Endothelial cell of umbilical vein (primary cell): Measurements from ENCODE around the gene CFAP65. TPM values are rescaled to one million over a fixed set of nuclear protein-coding genes. Genes with fewer than 3 reads are reported as not detected.

Source experiments
- BruUV-seq: library from RNA; stranded (reverse); fragments of 400-500 nt; replicated peaks from 2 replicates; lab custom pipeline; 2021; lab: Mats Ljungman, UMichigan
- CTCF ChIA-PET: fragments of 300-600, 350-600 bp; sonication (Branson Sonifier 250); formaldehyde crosslinking; loops from one replicate; lab custom pipeline; 2021; ENCODE audit warnings: antibody characterized with exemption, inconsistent platforms; lab: Charles Lee
- POLR2A ChIA-PET: fragments of 300-600, 350-600 bp; sonication (Branson Sonifier 250); formaldehyde crosslinking; loops from one replicate; lab custom pipeline; 2021; ENCODE audit warnings: antibody characterized with exemption, inconsistent platforms; lab: Charles Lee
- DNase-seq: peaks from one replicate; pipeline ENCODE4 v3.0.0-alpha.2; 2011; ENCODE audit warnings: low read depth, low spot score
- FAIRE-seq: peaks from 2 replicates; lab custom pipeline; 2011; peaks lifted over from hg19 to GRCh38; lab: Jason Lieb, UNC
- H2AFZ ChIP-seq: 2 replicates; pipeline ENCODE4 v1.6.0; 2012; ENCODE audit warnings: low read depth, low read length, control low read depth, inconsistent platforms
- H3K27ac ChIP-seq: 2 replicates; pipeline ENCODE4 v1.5.1; 2011; ENCODE audit warnings: low read depth, mild to moderate bottlenecking, control low read depth, low read length, moderate library complexity; ENCODE audit not compliant: insufficient read depth
- H3K27me3 ChIP-seq, 2 experiments: 2 replicates each; pipeline versions ENCODE4 v1.6.0 to v1.6.1; 2011; ENCODE audit warnings: low read length in 2 of 2, mixed read lengths in 1 of 2; ENCODE audit not compliant: control insufficient read depth in 2 of 2, insufficient read depth in 2 of 2
- H3K36me3 ChIP-seq, 2 experiments: 2 replicates in 1 of 2; 3 replicates in 1 of 2; pipeline ENCODE4 v1.5.1; 2011; ENCODE audit warnings: low read length in 2 of 2, mild to moderate bottlenecking in 1 of 2, moderate library complexity in 1 of 2; ENCODE audit not compliant: control insufficient read depth in 2 of 2, insufficient read depth in 2 of 2; ENCODE audit errors: extremely low read depth in 1 of 2
- H3K4me1 ChIP-seq: 3 replicates; pipeline ENCODE4 v1.5.1; 2011; ENCODE audit warnings: mild to moderate bottlenecking, low read length; ENCODE audit not compliant: control insufficient read depth, insufficient read depth; ENCODE audit errors: extremely low read depth
- H3K4me2 ChIP-seq: 2 replicates; pipeline ENCODE4 v1.6.1; 2011; ENCODE audit warnings: low read length, control low read depth, mixed read lengths; ENCODE audit not compliant: insufficient read depth
- H3K4me3 ChIP-seq, 3 experiments: fragments of 200-600 bp in 1 of 3; sonication (generic), shearing (Covaris generic) in 1 of 3; replicated peaks in 1 of 3; 2 replicates each; pipeline ENCODE4 v1.5.1; 2011 to 2016; ENCODE audit warnings: control low read depth in 3 of 3, low read length in 3 of 3, mild to moderate bottlenecking in 2 of 3, inconsistent platforms in 1 of 3, low read depth in 1 of 3, moderate library complexity in 1 of 3; ENCODE audit not compliant: insufficient read depth in 1 of 3
- H3K79me2 ChIP-seq: 2 replicates; pipeline ENCODE4 v1.6.0; 2012; ENCODE audit warnings: low read length, inconsistent platforms; ENCODE audit not compliant: control insufficient read depth, insufficient read depth
- H3K9ac ChIP-seq: replicated peaks from 2 replicates; pipeline ENCODE3; 2011; ENCODE audit warnings: low read length, control low read depth; ENCODE audit not compliant: insufficient read depth; ENCODE audit errors: extremely low read depth
- H3K9me1 ChIP-seq: replicated peaks from 3 replicates; pipeline ENCODE4 v1.6.0; 2011; ENCODE audit warnings: mild to moderate bottlenecking, low read length; ENCODE audit not compliant: control insufficient read depth, insufficient read depth; ENCODE audit errors: extremely low read depth
- H3K9me3 ChIP-seq: replicated peaks from 2 replicates; pipeline ENCODE4 v1.5.1; 2012; ENCODE audit warnings: low read length, inconsistent platforms; ENCODE audit not compliant: control insufficient read depth, insufficient read depth
- H4K20me1 ChIP-seq: replicated peaks from 2 replicates; pipeline ENCODE3; 2011; ENCODE audit warnings: mild to moderate bottlenecking, low read length; ENCODE audit not compliant: control insufficient read depth, insufficient read depth; ENCODE audit errors: extremely low read depth
- FOS ChIP-seq: IDR thresholded peaks from 2 replicates; pipeline ENCODE4 v1.6.1; 2011; ENCODE audit warnings: mild to moderate bottlenecking, low read length, moderate library complexity, borderline replicate concordance; ENCODE audit not compliant: insufficient read depth
- GATA2 ChIP-seq: IDR thresholded peaks from 2 replicates; pipeline ENCODE4 v1.7.0; 2011; ENCODE audit warnings: low read depth, mild to moderate bottlenecking, moderate library complexity, mixed read lengths, low read length; ENCODE audit not compliant: insufficient read length, insufficient read depth
- MYC ChIP-seq: IDR thresholded peaks from one replicate; pipeline ENCODE4 v1.6.1; 2011; ENCODE audit warnings: mild to moderate bottlenecking, low read depth, low read length
- POLR2AphosphoS5 ChIP-seq: IDR thresholded peaks from 2 replicates; pipeline ENCODE4 v1.6.1; 2012; ENCODE audit warnings: low read depth, mild to moderate bottlenecking, control low read depth, low read length, moderate library complexity; ENCODE audit not compliant: insufficient read depth
- dilution Hi-C: fragments of 300-500 bp; cut with MboI; formaldehyde crosslinking; loops from one replicate; pipeline ENCODE4 v1.15.0; 2019; ENCODE audit warnings: low sequenced_read_pairs; ENCODE audit not compliant: extremely low pct_ligation_motif_present
- intact Hi-C: fragments of 100-400 bp; cut with micrococcal nuclease; formaldehyde crosslinking; loops from one replicate; pipeline ENCODE4 v1.10.0; 2022
- polyA plus RNA-seq, 4 experiments: library from polyadenylated mRNA; depleted of rRNA in 3 of 4; stranded (reverse) in 3 of 4; unstranded in 1 of 4; fragments of >200 nt; gene quantifications; 2 replicates each; pipeline versions ENCODE4 v1.2.1 to v1.2.3, GENCODE V29; 2011 to 2012; ENCODE audit warnings: missing spikeins in 1 of 4
- total RNA-seq: library from RNA; stranded (reverse); gene quantifications from 2 replicates; pipeline ENCODE4 v1.2.3, GENCODE V29; 2021
- TF ChIP-seq, protein P1 (sequence below): IDR thresholded peaks from 2 replicates; pipeline ENCODE4 v1.6.1; 2011; ENCODE audit not compliant: insufficient read depth, insufficient read length
- TF ChIP-seq, protein P2 (sequence below), 2 donors: IDR thresholded peaks; 1 replicate in 1 of 2; 2 replicates in 1 of 2; pipeline ENCODE4 v1.5.1; 2011; ENCODE audit warnings: low read length in 2 of 2, mild to moderate bottlenecking in 2 of 2, moderate library complexity in 2 of 2, control low read depth in 1 of 2, inconsistent platforms in 1 of 2, low read depth in 1 of 2; ENCODE audit not compliant: insufficient read depth in 1 of 2; ENCODE audit errors: extremely low read depth in 1 of 2

The CFAP65 gene
- total and polyA plus RNA-seq, 2 donors (not counting 3 experiments of a cell fraction or from before 2014, with no cell fraction given) = 0.03 TPM; not detected in 1

DNA sequence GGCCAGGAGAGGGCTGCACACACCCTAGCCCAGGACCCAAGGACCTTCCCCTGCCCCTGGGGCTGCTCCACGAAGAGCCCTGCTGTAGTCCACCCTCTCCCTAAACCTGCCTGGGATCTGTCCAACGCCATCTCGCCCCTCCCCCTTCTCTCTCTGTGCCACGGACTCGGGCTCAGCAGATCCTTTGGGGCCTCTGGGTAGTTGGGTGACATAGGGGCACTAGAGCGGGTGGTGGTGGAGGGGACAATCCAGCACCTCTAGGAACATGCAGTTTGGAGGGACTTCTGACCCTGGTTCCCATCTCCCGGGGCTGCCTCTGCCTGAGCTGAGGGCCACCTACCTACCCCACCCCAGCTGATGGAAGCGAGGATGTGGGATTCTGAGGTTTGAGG lies 40.8 kb downstream of the CFAP65 start:
- CTCF ChIA-PET = interaction anchor here (1.8 to 8.0 kb wide), 2 partner anchors 20 to 154 kb away, joined by 6 to 56 read pairs; no protein-coding TSS in a partner anchor
- no peak for DNase-seq

DNA sequence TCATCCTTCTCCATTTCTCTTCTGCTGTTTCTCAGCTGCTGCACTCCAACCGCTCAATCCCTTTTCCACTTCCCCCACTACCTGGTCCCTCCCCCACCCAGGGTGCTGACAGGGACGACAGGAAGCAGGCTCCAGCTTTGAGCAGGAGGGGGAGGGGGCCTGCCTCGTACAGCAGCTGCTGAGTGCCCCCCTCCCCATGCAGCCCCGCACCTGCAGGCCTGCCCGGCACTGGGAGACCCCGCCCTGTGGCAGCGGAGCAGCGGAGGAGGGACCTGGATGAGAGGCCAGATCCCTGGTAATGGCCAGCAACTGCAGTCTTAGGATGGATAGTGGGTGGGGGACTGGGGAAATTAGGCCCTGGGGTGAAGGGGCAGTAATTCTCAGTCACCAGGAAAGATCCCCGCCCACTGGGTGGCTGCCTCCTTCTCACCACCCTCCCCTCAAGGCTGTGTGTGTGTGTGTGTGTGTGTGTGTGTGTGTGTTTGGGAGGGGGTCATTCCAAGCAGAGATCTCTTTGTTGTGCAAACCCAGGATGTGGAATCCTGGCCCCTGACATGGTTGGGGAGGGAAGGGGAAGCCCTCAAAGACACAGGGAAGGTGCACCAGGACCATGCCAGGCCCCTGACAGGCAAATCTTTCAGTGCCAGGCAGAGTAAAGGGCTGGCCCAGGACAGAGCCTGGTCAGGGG lies 41.3 kb downstream of the CFAP65 start:
- no peak overlapping the region for H2AFZ ChIP-seq
- dilution Hi-C loops = no loop called here

More for the DNA sequence above, 40.8 kb downstream of the CFAP65 start:
- no peaks in the 10 kb centered on the region for H3K9me1 ChIP-seq
- peaks cover 66 to 70% of the 10 kb centered on the region in 2 experiments for H3K27me3 ChIP-seq
- no peaks in the 10 kb centered on the region for H3K4me1 ChIP-seq
- no peaks in the 10 kb centered on the region for H4K20me1 ChIP-seq
- H3K9me3 ChIP-seq = no peaks in the 10 kb centered on the region
- no peak overlapping the region for H3K9ac ChIP-seq
- no peak for FAIRE-seq
- H2AFZ ChIP-seq = no peak overlapping the region
- no peak overlapping the region for H3K4me2 ChIP-seq
- H3K27ac ChIP-seq = no peak overlapping the region
- intact Hi-C loops (no loop called here), dilution Hi-C loops (no loop called here)
- H3K79me2 ChIP-seq = no peaks in the 10 kb centered on the region
- no TSS peak for BruUV-seq
- TF ChIP-seq GATA2 = no peak
- TF ChIP-seq, protein P1, sequence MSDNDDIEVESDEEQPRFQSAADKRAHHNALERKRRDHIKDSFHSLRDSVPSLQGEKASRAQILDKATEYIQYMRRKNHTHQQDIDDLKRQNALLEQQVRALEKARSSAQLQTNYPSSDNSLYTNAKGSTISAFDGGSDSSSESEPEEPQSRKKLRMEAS = no peak
- POLR2A ChIA-PET = no interaction called here
- no peak overlapping the region for H3K4me3 ChIP-seq
- no peaks in the 10 kb centered on the region for H3K36me3 ChIP-seq

More for the DNA sequence above, 41.3 kb downstream of the CFAP65 start:
- BruUV-seq = no TSS peak
- H3K4me1 ChIP-seq = no peaks in the 10 kb centered on the region
- no peak overlapping the region for H3K4me3 ChIP-seq
- no peak for TF ChIP-seq MYC
- TF ChIP-seq POLR2AphosphoS5 = no peak
- TF ChIP-seq, protein P2, sequence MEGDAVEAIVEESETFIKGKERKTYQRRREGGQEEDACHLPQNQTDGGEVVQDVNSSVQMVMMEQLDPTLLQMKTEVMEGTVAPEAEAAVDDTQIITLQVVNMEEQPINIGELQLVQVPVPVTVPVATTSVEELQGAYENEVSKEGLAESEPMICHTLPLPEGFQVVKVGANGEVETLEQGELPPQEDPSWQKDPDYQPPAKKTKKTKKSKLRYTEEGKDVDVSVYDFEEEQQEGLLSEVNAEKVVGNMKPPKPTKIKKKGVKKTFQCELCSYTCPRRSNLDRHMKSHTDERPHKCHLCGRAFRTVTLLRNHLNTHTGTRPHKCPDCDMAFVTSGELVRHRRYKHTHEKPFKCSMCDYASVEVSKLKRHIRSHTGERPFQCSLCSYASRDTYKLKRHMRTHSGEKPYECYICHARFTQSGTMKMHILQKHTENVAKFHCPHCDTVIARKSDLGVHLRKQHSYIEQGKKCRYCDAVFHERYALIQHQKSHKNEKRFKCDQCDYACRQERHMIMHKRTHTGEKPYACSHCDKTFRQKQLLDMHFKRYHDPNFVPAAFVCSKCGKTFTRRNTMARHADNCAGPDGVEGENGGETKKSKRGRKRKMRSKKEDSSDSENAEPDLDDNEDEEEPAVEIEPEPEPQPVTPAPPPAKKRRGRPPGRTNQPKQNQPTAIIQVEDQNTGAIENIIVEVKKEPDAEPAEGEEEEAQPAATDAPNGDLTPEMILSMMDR (IDR thresholded peaks at IDR 0.05; ENCODE audit: extremely low read depth in 1 of 2, insufficient read depth in 1 of 2, low read depth in 1 of 2, low read length in 2 of 2) = no peak
- no peak for TF ChIP-seq FOS
- no peak overlapping the region for H3K9ac ChIP-seq
- ChIA-PET POLR2A (no interaction called here), CTCF (interaction anchor here (8.0 kb wide), 1 partner anchor 19 kb away, joined by 56 read pairs; no protein-coding TSS in a partner anchor)
- no peak overlapping the region for H3K4me2 ChIP-seq
- no peaks in the 10 kb centered on the region for H3K9me1 ChIP-seq
- H4K20me1 ChIP-seq = no peaks in the 10 kb centered on the region
- intact Hi-C loops = no loop called here
- FAIRE-seq = no peak
- H3K36me3 ChIP-seq = no peaks in the 10 kb centered on the region
- no peak overlapping the region for H3K27ac ChIP-seq
- no peaks in the 10 kb centered on the region for H3K79me2 ChIP-seq
- peaks cover 72 to 76% of the 10 kb centered on the region in 2 experiments for H3K27me3 ChIP-seq
- no peak for DNase-seq
- H3K9me3 ChIP-seq = no peaks in the 10 kb centered on the region
